IMR-90 (cell line): ENCODE measurements around the gene DYNLRB2. TPM values are rescaled to one million over a fixed set of nuclear protein-coding genes. Genes with fewer than 3 reads are reported as not detected.

Source experiments
- ATAC-seq: fragments of 200-7000 bp; cut with Tn5 transposase; 2 replicates; pipeline ENCODE4 v1.9.1; 2020; ENCODE audit warnings: low read depth, mild to moderate bottlenecking, moderate library complexity
- BruUV-seq: library from RNA; stranded (reverse); fragments of 400-500 nt; replicated peaks from 2 replicates; lab custom pipeline; 2021; lab: Mats Ljungman, UMichigan
- CTCF ChIA-PET: fragments of 300-600 bp; formaldehyde crosslinking; extraction: SDS; loops from one replicate; lab custom pipeline; 2021; ENCODE audit warnings: antibody characterized with exemption; lab: Yijun Ruan, JAX
- POLR2A ChIA-PET: fragments of 300-600 bp; sonication (Branson Sonifier 250); formaldehyde crosslinking; loops from one replicate; lab custom pipeline; 2022; ENCODE audit warnings: antibody characterized with exemption; ENCODE audit not compliant: unreplicated experiment; lab: Charles Lee
- DNase-seq: peaks from one replicate; pipeline ENCODE4 v3.0.0; 2013
- H2AFZ ChIP-seq: replicated peaks from 2 replicates; pipeline ENCODE3; 2013; ENCODE audit warnings: low read length, mild to moderate bottlenecking; ENCODE audit not compliant: poor library complexity
- H2AK5ac ChIP-seq: 2 replicates; pipeline ENCODE4 v1.6.1; 2013; ENCODE audit warnings: low read depth, low read length, inconsistent platforms
- H2AK9ac ChIP-seq: replicated peaks from 2 replicates; pipeline ENCODE3; 2013; ENCODE audit warnings: mild to moderate bottlenecking, low read depth, low read length, moderate library complexity; ENCODE audit not compliant: poor library complexity
- H2BK120ac ChIP-seq: 2 replicates; pipeline ENCODE4 v1.6.1; 2013; ENCODE audit warnings: low read depth, low read length, inconsistent platforms
- H2BK15ac ChIP-seq: 3 replicates; pipeline ENCODE4 v1.6.1; 2013; ENCODE audit warnings: low read depth, low read length, inconsistent platforms
- H2BK20ac ChIP-seq: 2 replicates; pipeline ENCODE4 v1.6.1; 2013; ENCODE audit warnings: low read depth, mild to moderate bottlenecking, inconsistent platforms, low read length, moderate library complexity
- H2BK5ac ChIP-seq: 2 replicates; pipeline ENCODE4 v1.6.1; 2013; ENCODE audit warnings: mild to moderate bottlenecking, low read depth, low read length, inconsistent platforms; ENCODE audit not compliant: poor library complexity, severe bottlenecking
- H3K14ac ChIP-seq: replicated peaks from 2 replicates; pipeline ENCODE4 v1.6.1; 2013; ENCODE audit warnings: low read depth, low read length, inconsistent platforms
- H3K18ac ChIP-seq: 2 replicates; pipeline ENCODE4 v1.6.1; 2013; ENCODE audit warnings: low read depth, low read length, control low read depth
- H3K23ac ChIP-seq: 2 replicates; pipeline ENCODE4 v1.6.1; 2013; ENCODE audit warnings: low read depth, low read length, inconsistent platforms
- H3K27ac ChIP-seq: 2 replicates; pipeline ENCODE4 v1.5.1; 2013; ENCODE audit warnings: mild to moderate bottlenecking, control low read depth, low read length; ENCODE audit not compliant: insufficient read depth
- H3K27me3 ChIP-seq: 2 replicates; pipeline ENCODE4 v1.6.1; 2013; ENCODE audit warnings: low read length; ENCODE audit not compliant: control insufficient read depth, insufficient read depth
- H3K36me3 ChIP-seq: 2 replicates; pipeline ENCODE4 v1.6.1; 2013; ENCODE audit warnings: low read length, mixed read lengths; ENCODE audit not compliant: control insufficient read depth, insufficient read depth
- H3K4ac ChIP-seq: 2 replicates; pipeline ENCODE4 v1.6.1; 2013; ENCODE audit warnings: low read depth, low read length, inconsistent platforms
- H3K4me1 ChIP-seq: 2 replicates; pipeline ENCODE4 v1.6.1; 2013; ENCODE audit warnings: low read length, mixed read lengths; ENCODE audit not compliant: control insufficient read depth, insufficient read depth
- H3K4me2 ChIP-seq: 2 replicates; pipeline ENCODE4 v1.6.1; 2013; ENCODE audit warnings: low read depth, mild to moderate bottlenecking, control low read depth, low read length, moderate library complexity
- H3K4me3 ChIP-seq: 2 replicates; pipeline ENCODE4 v1.5.1; 2013; ENCODE audit warnings: low read depth, mild to moderate bottlenecking, control low read depth, low read length, moderate library complexity; ENCODE audit not compliant: insufficient read depth
- H3K56ac ChIP-seq: 2 replicates; pipeline ENCODE4 v1.6.1; 2013; ENCODE audit warnings: low read length, inconsistent platforms; ENCODE audit not compliant: insufficient read depth; ENCODE audit errors: extremely low read depth
- H3K79me1 ChIP-seq, 2 experiments: 2 replicates each; pipeline ENCODE4 v1.6.1; 2013; ENCODE audit warnings: low read length in 2 of 2, inconsistent platforms in 1 of 2, low read depth in 1 of 2
- H3K9ac ChIP-seq: 2 replicates; pipeline ENCODE4 v1.6.1; 2013; ENCODE audit warnings: low read depth, low read length, control low read depth
- H3K9me1 ChIP-seq: 2 replicates; pipeline ENCODE4 v1.6.1; 2013; ENCODE audit warnings: low read length, inconsistent platforms; ENCODE audit not compliant: insufficient read depth
- H3K9me3 ChIP-seq: 2 replicates; pipeline ENCODE4 v1.6.1; 2013; ENCODE audit warnings: low read length; ENCODE audit not compliant: control insufficient read depth, insufficient read depth
- H4K20me1 ChIP-seq: 2 replicates; pipeline ENCODE4 v1.6.1; 2013; ENCODE audit warnings: low read length, inconsistent platforms; ENCODE audit not compliant: insufficient read depth
- H4K5ac ChIP-seq: 2 replicates; pipeline ENCODE4 v1.6.1; 2013; ENCODE audit warnings: mild to moderate bottlenecking, low read depth, low read length, control low read depth
- H4K8ac ChIP-seq, 2 experiments: 2 replicates each; pipeline ENCODE4 v1.6.1; 2013; ENCODE audit warnings: low read depth in 2 of 2, low read length in 2 of 2, control low read depth in 1 of 2, inconsistent platforms in 1 of 2
- H4K91ac ChIP-seq: 2 replicates; pipeline ENCODE4 v1.6.1; 2013; ENCODE audit warnings: low read depth, low read length, inconsistent platforms; ENCODE audit not compliant: insufficient read depth
- CTCF ChIP-seq: conservative IDR thresholded peaks from 2 replicates; pipeline ENCODE4 v1.5.1; 2012; ENCODE audit warnings: mild to moderate bottlenecking, low read depth, low read length, improper control_type of control experiment
- ELK1 ChIP-seq: fragments of 150-350 bp; IDR thresholded peaks from 2 replicates; pipeline ENCODE4 v1.6.1; 2016; ENCODE audit warnings: low read depth, mild to moderate bottlenecking, low read length, moderate library complexity, borderline replicate concordance
- MAFK ChIP-seq: IDR thresholded peaks from 2 replicates; pipeline ENCODE4 v1.6.1; 2012; ENCODE audit warnings: low read depth, low read length, improper control_type of control experiment
- RAD21 ChIP-seq: IDR thresholded peaks from 2 replicates; pipeline ENCODE4 v1.6.1; 2012; ENCODE audit warnings: low read length, improper control_type of control experiment
- RCOR1 ChIP-seq: IDR thresholded peaks from 2 replicates; pipeline ENCODE4 v1.6.1; 2012; ENCODE audit warnings: mild to moderate bottlenecking, low read length, improper control_type of control experiment; ENCODE audit not compliant: insufficient replicate concordance
- SMC3 ChIP-seq: fragments of 150-350 bp; IDR thresholded peaks from 2 replicates; pipeline ENCODE4 v1.6.1; 2016; ENCODE audit warnings: low read depth, mild to moderate bottlenecking, antibody characterized with exemption, low read length, moderate library complexity
- WGBS, 2 experiments: methylation state at CpG; one replicate each; pipeline versions ENCODE4 v1.1.5 to v1.1.7; 2013; ENCODE audit warnings: missing lambda C conversion rate in 2 of 2; ENCODE audit not compliant: insufficient read length in 1 of 2; ENCODE audit errors: extremely low coverage in 2 of 2; 5-methylcytosine and 5-hydroxymethylcytosine counted together
- dilution Hi-C: fragments of 300-500 bp; cut with HindIII; formaldehyde crosslinking; loops from one replicate; pipeline ENCODE4 v1.14.3; 2018; ENCODE audit warnings: low sequenced_read_pairs; ENCODE audit not compliant: unreplicated experiment
- in situ Hi-C: fragments of 300-500 bp; cut with MboI; formaldehyde crosslinking; loops from 3 replicates; pipeline ENCODE4 v1.14.3; 2019; ENCODE audit warnings: low sequenced_read_pairs, inconsistent platforms, mixed read lengths
- intact Hi-C: fragments of 100-400 bp; cut with micrococcal nuclease; formaldehyde crosslinking; loops from 2 replicates; pipeline ENCODE4 v1.10.0; 2022
- polyA plus RNA-seq, 3 experiments: library from polyadenylated mRNA; depleted of rRNA; stranded (reverse); fragments of >200 nt; gene quantifications; 2 replicates each; pipeline ENCODE4 v1.2.3, GENCODE V29; 2012; ENCODE audit warnings: low replicate concordance in 1 of 3
- total RNA-seq: library from RNA; depleted of rRNA; stranded (reverse); fragments of >200 nt; gene quantifications from 2 replicates; pipeline ENCODE4 v1.2.3, GENCODE V29; 2012

The DYNLRB2 gene
- total and polyA plus RNA-seq, 2 of the 4 experiments (the other 2 are of a cell fraction) = not detected

DNA sequence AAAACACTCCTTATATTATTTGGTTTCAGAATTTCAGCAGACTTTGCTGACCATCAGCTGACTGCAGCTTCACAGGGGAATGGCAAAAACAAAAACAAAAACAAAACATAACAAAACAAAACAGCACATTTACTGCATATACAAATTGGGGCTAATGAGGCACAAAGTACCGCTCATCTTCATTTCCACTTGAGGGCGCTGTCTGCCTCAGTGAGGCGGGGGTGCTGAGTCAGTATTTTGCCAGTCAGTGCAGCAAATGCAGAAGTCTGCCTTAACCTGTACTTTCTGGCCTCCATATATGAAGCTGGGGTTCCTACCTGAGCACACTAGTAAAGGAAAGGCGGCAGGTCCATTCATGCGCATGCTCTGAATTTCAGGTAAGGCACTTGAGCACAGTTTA, 13.5 kb upstream of the DYNLRB2 start:
- H3K9ac ChIP-seq = no peak overlapping the region
- no peaks in the 10 kb centered on the region for H3K9me3 ChIP-seq
- H3K9me1 ChIP-seq = no peaks in the 10 kb centered on the region
- in situ Hi-C loops = loop anchor here (25.0 kb wide), 1 partner anchor 285 kb away; the partner anchor contains the start of gene CDYL2
- ATAC-seq = no peak
- no peak overlapping the region for H3K27ac ChIP-seq
- H3K4me1 ChIP-seq = no peaks in the 10 kb centered on the region
- H3K14ac ChIP-seq = no peak overlapping the region
- H4K8ac ChIP-seq = no peak overlapping the region
- TF ChIP-seq RAD21 (peak; percentile 68), MAFK (peak; percentile 90), CTCF (peak; percentile 55), SMC3 (peak; percentile 66), RCOR1 (no peak), ELK1 (no peak)
- peak; percentile 11 for DNase-seq
- no peaks in the 10 kb centered on the region for H3K79me1 ChIP-seq
- no peak overlapping the region for H3K4ac ChIP-seq
- no peak overlapping the region for H3K18ac ChIP-seq
- 83% methylated on average over 1 of the region's 5 CpGs; no CpG with 5 or more reads in 1 of the 2 experiments for WGBS, 2 experiments
- H3K27me3 ChIP-seq = no peaks in the 10 kb centered on the region
- intact Hi-C loops = loop anchor here (2.0 to 5.0 kb wide), 2 partner anchors 300 to 530 kb away; no protein-coding TSS in a partner anchor
- no peak overlapping the region for H4K91ac ChIP-seq
- no peak overlapping the region for H2AFZ ChIP-seq
- no TSS peak for BruUV-seq
- dilution Hi-C loops = no loop called here
- no peak overlapping the region for H3K23ac ChIP-seq
- no peak overlapping the region for H2AK5ac ChIP-seq
- ChIA-PET POLR2A (no interaction called here), CTCF (interaction anchor here (1.0 to 2.3 kb wide), 9 partner anchors 10 to 302 kb away, joined by 3 to 9 read pairs (median 6); no protein-coding TSS in a partner anchor)
- no peaks in the 10 kb centered on the region for H4K20me1 ChIP-seq
- H3K4me2 ChIP-seq = no peak overlapping the region
- H2BK120ac ChIP-seq = no peak overlapping the region
- H3K56ac ChIP-seq = no peak overlapping the region
- no peak overlapping the region for H3K4me3 ChIP-seq
- no peak overlapping the region for H2BK15ac ChIP-seq
- no peak overlapping the region for H2BK20ac ChIP-seq
- no peak overlapping the region for H4K5ac ChIP-seq
- no peak overlapping the region for H2BK5ac ChIP-seq
- H2AK9ac ChIP-seq = no peak overlapping the region
- H3K36me3 ChIP-seq = no peaks in the 10 kb centered on the region
